Nephron progenitor cell (in vitro differentiated cells): ENCODE measurements around the gene EFNA2.

Experiments
- DNase-seq: peaks from one replicate; pipeline ENCODE4 v3.0.0; 2021
- H3K27ac Mint-ChIP-seq: 2 replicates; pipeline ENCODE4 v1.8.0; 2021; ENCODE audit warnings: mild to moderate bottlenecking, moderate library complexity, mixed read lengths
- H3K27me3 Mint-ChIP-seq: 2 replicates; pipeline ENCODE4 v1.8.0; 2021; ENCODE audit warnings: mild to moderate bottlenecking, low read depth, mixed read lengths; ENCODE audit not compliant: poor library complexity
- H3K36me3 Mint-ChIP-seq: 2 replicates; pipeline ENCODE4 v1.8.0; 2021; ENCODE audit warnings: low read depth, mixed read lengths
- H3K4me1 Mint-ChIP-seq: 2 replicates; pipeline ENCODE4 v1.8.0; 2021; ENCODE audit warnings: mixed read lengths
- H3K4me3 Mint-ChIP-seq: 2 replicates; pipeline ENCODE4 v1.8.0; 2021; ENCODE audit warnings: mild to moderate bottlenecking, moderate library complexity, mixed read lengths
- H3K9me3 Mint-ChIP-seq: 2 replicates; pipeline ENCODE4 v1.8.0; 2021; ENCODE audit warnings: mild to moderate bottlenecking, moderate library complexity, mixed read lengths
- TF ChIP-seq, protein P1 (sequence below): fragments of 200-600 bp; sonication (generic); IDR thresholded peaks from 2 replicates; pipeline ENCODE4 v1.5.0; 2021; ENCODE audit warnings: antibody characterized with exemption

EFNA2 gene

DNA sequence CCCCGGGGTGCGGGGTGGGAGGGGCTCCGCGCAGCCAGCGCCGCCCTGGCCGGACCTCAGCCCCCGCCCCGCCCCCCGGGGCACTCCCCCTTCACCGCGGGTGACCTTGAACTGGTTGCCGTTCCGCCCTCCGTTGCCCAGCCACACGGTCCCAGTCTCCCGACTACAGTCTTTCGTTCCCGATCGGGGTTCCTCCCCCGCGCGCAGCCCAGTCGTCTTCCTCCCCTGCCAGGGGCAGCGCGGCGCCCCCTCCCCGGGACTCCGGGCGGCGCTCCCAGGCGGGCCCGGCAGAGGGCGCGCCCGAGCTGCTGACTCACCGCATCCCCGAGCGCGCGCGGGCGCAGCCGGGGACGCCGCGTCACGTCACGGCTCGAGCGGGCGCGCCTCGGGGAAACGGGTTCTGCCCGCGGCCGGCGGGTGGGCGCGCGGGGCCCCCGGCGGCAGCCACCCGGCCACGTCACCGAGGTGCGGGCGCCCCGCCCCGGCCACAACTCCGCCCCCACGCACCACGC is 36.8 kb upstream of the EFNA2 start:
- H3K27me3 Mint-ChIP-seq = no peaks in the 10 kb centered on the region
- TF ChIP-seq, protein P1, sequence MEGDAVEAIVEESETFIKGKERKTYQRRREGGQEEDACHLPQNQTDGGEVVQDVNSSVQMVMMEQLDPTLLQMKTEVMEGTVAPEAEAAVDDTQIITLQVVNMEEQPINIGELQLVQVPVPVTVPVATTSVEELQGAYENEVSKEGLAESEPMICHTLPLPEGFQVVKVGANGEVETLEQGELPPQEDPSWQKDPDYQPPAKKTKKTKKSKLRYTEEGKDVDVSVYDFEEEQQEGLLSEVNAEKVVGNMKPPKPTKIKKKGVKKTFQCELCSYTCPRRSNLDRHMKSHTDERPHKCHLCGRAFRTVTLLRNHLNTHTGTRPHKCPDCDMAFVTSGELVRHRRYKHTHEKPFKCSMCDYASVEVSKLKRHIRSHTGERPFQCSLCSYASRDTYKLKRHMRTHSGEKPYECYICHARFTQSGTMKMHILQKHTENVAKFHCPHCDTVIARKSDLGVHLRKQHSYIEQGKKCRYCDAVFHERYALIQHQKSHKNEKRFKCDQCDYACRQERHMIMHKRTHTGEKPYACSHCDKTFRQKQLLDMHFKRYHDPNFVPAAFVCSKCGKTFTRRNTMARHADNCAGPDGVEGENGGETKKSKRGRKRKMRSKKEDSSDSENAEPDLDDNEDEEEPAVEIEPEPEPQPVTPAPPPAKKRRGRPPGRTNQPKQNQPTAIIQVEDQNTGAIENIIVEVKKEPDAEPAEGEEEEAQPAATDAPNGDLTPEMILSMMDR = peak; percentile 48
- H3K36me3 Mint-ChIP-seq = peaks cover 4% of the 10 kb centered on the region
- H3K9me3 Mint-ChIP-seq = no peaks in the 10 kb centered on the region
- DNase-seq = peak; percentile 87
- no peak overlapping the region for H3K27ac Mint-ChIP-seq
- H3K4me3 Mint-ChIP-seq = peak overlapping the region; percentile 82
- H3K4me1 Mint-ChIP-seq = peaks cover 15% of the 10 kb centered on the region

DNA sequence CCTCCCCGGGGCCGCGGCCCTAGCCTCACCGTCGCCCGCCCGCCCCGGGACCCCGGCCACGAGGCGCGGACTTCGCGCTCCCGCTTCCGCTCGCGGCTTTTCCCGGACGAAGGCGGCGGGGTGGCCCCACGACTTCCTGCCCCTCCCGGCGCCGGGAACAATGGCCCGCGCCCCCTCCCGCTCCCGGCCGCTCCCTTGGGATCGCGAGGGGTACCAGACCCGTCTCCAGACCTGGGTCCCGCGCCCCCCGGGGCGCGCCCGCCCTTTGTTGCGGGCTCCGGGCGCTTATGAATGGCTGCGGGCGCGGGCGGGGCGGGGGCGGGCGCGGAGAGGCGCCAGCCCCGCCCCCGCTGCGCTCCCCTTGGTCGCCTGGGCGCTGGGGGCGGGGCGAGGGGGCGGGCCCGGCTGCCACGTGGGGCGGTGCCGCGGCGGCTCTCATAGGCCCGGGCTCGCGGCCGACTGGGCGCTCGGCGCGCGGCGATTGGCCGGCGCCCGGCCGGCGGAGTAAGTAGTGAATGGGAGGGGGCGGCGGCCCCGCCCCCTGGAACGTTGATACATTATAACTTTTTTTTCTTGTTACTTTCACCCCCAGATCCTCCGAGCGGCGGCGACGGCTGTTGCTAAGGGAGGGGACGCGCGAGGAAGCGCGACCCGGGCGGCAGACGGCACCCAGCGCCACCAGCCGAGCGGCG is 36.2 kb upstream of the EFNA2 start:
- Mint-ChIP-seq H3K27ac (peak overlapping the region; percentile 95), H3K4me1 (peaks cover 14% of the 10 kb centered on the region), H3K9me3 (no peaks in the 10 kb centered on the region), H3K4me3 (peak overlapping the region; percentile 87), H3K36me3 (peaks cover 5% of the 10 kb centered on the region), H3K27me3 (no peaks in the 10 kb centered on the region)
- TF ChIP-seq, protein P1 = no peak
- peak; percentile 95 for DNase-seq

DNA sequence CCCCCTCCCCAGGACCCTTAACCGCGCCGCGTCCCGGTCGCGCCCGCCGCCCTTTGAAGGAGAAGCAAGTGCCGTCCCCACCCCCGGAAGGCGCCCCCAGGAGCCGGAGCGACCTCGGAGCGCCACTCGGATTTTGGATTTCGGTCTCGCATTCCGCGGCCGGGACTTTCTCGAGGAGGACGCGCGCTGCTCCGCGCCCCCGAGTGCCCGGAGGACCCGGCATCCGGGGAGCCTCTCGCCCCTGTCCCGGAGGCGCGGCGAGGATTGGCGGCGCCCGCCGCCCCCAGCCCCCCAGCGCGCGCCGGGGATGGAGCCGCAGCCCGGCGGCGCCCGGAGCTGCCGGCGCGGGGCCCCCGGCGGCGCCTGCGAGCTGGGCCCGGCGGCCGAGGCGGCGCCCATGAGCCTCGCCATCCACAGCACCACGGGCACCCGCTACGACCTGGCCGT is 35.7 kb upstream of the EFNA2 start:
- no peak overlapping the region for H3K27ac Mint-ChIP-seq
- TF ChIP-seq, protein P1 = no peak
- H3K4me3 Mint-ChIP-seq = peak overlapping the region; percentile 87
- peaks cover 11% of the 10 kb centered on the region for H3K36me3 Mint-ChIP-seq
- no peak for DNase-seq
- H3K9me3 Mint-ChIP-seq = no peaks in the 10 kb centered on the region
- no peaks in the 10 kb centered on the region for H3K27me3 Mint-ChIP-seq
- H3K4me1 Mint-ChIP-seq = peaks cover 16% of the 10 kb centered on the region

DNA sequence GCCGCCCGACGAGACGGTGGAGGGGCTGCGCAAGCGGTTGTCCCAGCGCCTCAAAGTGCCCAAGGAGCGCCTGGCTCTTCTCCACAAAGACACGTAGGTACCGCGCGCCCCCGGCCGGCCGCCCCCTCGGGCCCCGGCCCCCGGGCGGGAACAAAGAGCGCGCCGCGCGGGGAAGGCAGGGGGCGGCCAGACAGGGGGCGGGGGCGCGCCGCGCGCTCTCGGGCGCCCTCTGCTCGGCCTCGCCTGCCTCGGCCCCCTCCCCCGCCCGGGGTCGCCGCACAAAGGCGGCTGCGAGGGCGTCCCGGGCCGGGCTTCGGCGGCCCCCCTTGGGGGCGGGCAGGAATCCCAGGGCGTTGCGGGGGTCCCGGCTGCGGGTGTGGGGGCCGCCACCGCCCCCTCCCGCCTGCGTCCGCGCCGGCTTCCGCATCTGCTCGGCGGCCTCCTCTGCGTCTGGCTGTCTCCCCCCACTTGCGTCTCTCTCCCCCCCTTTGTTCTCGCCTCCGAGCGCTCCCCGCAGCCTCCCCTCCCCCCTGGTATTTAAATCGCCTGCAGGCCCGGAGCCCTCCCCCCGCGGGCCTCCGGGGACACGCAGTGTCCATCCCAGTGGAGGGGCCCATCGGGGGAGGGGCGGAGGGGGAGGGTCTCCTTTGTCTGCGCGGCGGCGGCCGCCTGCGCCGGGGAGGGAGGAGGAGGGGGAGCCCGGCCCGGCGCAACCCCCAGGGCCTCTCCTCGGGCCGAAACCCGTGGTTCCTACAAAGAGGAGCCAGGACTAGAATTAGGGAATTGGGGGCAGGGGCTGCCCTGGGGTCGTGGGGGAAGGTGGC is 35.0 kb upstream of the EFNA2 start:
- H3K27ac Mint-ChIP-seq = peak overlapping the region; percentile 77
- TF ChIP-seq, protein P1 = no peak

DNA sequence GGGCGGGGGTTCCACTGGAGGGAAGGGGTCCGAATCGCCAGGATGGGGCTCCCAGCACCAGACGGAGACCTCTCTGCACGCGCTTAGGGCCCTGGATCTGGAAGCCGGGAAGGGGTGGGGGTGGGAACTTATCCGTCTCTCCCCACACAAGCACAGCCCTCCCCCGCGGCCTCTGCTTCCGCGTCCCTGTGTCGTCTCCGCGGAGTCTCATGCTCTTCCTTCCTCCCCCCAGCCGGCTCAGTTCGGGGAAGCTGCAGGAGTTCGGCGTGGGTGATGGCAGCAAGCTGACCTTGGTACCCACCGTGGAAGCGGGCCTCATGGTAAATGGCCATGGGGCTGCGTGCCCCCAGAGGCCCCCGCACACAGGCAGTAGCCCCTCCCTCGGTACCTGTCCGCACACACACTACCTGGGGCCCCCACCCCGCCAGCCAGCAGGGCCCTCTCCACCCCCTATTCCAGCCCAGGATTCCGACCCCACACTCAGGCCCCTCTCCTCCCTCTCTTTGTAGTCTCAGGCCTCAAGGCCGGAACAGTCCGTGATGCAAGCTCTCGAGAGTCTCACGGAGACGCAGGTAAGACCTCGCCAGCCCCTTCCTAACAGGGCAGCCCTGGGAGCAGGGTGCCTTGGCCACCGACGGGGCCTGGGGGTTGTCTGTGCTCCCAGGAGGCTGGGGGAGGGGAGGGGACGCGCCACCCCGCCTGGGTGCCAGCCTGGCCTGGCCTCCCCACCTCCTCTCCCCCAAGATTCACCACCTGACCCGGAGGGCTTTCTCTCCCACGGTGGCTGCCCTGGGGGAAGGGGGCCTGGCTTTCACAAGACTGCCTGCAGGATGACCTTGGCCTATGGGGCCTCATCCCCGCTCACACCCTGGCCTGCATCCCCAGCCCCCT is 34.1 kb upstream of the EFNA2 start:
- Mint-ChIP-seq H3K27ac (peak overlapping the region; percentile 77), H3K27me3 (no peaks in the 10 kb centered on the region), H3K4me3 (peak overlapping the region; percentile 93), H3K9me3 (no peaks in the 10 kb centered on the region), H3K36me3 (peaks cover 14% of the 10 kb centered on the region), H3K4me1 (peaks cover 22% of the 10 kb centered on the region)
- TF ChIP-seq, protein P1 = no peak
- DNase-seq = peak; percentile 49

More for the DNA sequence above, 35.0 kb upstream of the EFNA2 start:
- H3K9me3 Mint-ChIP-seq = no peaks in the 10 kb centered on the region
- no peaks in the 10 kb centered on the region for H3K27me3 Mint-ChIP-seq
- H3K4me3 Mint-ChIP-seq = peak overlapping the region; percentile 93
- H3K4me1 Mint-ChIP-seq = peaks cover 17% of the 10 kb centered on the region
- peaks cover 14% of the 10 kb centered on the region for H3K36me3 Mint-ChIP-seq
- peak; percentile 82 for DNase-seq
